H9 (cell line): ENCODE measurements around the gene TBC1D3I. TPM values are rescaled to one million over a fixed set of nuclear protein-coding genes. Genes with fewer than 3 reads are reported as not detected.

Source experiments
- DNase-seq: peaks from one replicate; pipeline ENCODE4 v3.0.0-alpha.2; 2017
- H2AFZ ChIP-seq: one replicate; pipeline ENCODE4 v1.6.1; 2013; ENCODE audit warnings: mild to moderate bottlenecking, low read length, control low read depth, moderate library complexity
- H2AK5ac ChIP-seq: 2 replicates; pipeline ENCODE4 v1.6.1; 2013; ENCODE audit warnings: low read length, control low read depth, mixed read lengths; ENCODE audit not compliant: insufficient read length
- H2BK120ac ChIP-seq: one replicate; pipeline ENCODE4 v1.6.1; 2013; ENCODE audit warnings: low read depth, mild to moderate bottlenecking, low read length, control low read depth, inconsistent platforms; ENCODE audit not compliant: poor library complexity, severe bottlenecking
- H2BK12ac ChIP-seq: 2 replicates; pipeline ENCODE4 v1.6.1; 2013; ENCODE audit warnings: low read length, control low read depth, mixed read lengths, low read depth; ENCODE audit not compliant: insufficient read length
- H2BK15ac ChIP-seq: 2 replicates; pipeline ENCODE4 v1.6.1; 2013; ENCODE audit warnings: low read depth, low read length, control low read depth
- H2BK20ac ChIP-seq: one replicate; pipeline ENCODE4 v1.6.1; 2013; ENCODE audit warnings: low read depth, mild to moderate bottlenecking, low read length, control low read depth, inconsistent platforms; ENCODE audit not compliant: poor library complexity, severe bottlenecking
- H2BK5ac ChIP-seq: 2 replicates; pipeline ENCODE4 v1.6.1; 2013; ENCODE audit warnings: low read length, control low read depth, mixed read lengths; ENCODE audit not compliant: insufficient read length
- H3K14ac ChIP-seq: 2 replicates; pipeline ENCODE4 v1.6.1; 2013; ENCODE audit warnings: low read length, control low read depth; ENCODE audit not compliant: insufficient read depth
- H3K18ac ChIP-seq: 2 replicates; pipeline ENCODE4 v1.6.1; 2013; ENCODE audit warnings: low read depth, mild to moderate bottlenecking, mixed read lengths, low read length, control low read depth; ENCODE audit not compliant: insufficient read length
- H3K23ac ChIP-seq: 2 replicates; pipeline ENCODE4 v1.6.1; 2013; ENCODE audit warnings: low read length, control low read depth, mixed read lengths, low read depth; ENCODE audit not compliant: insufficient read length
- H3K23me2 ChIP-seq: 2 replicates; pipeline ENCODE4 v1.6.1; 2013; ENCODE audit warnings: low read depth, mild to moderate bottlenecking, mixed read lengths, low read length, control low read depth; ENCODE audit not compliant: insufficient read length, poor library complexity, severe bottlenecking
- H3K27ac ChIP-seq: 2 replicates; pipeline ENCODE4 v1.5.1; 2013; ENCODE audit warnings: low read length, control low read depth, mixed read lengths, low read depth; ENCODE audit not compliant: insufficient read length
- H3K27me3 ChIP-seq: 2 replicates; pipeline ENCODE4 v1.6.1; 2013; ENCODE audit warnings: low read length, control low read depth, inconsistent platforms; ENCODE audit not compliant: insufficient read depth
- H3K4ac ChIP-seq: 2 replicates; pipeline ENCODE4 v1.6.1; 2013; ENCODE audit warnings: low read depth, mild to moderate bottlenecking, control low read depth, inconsistent platforms, low read length, moderate library complexity
- H3K4me1 ChIP-seq: 2 replicates; pipeline ENCODE4 v1.6.1; 2013; ENCODE audit warnings: low read length, control low read depth, inconsistent platforms; ENCODE audit not compliant: insufficient read depth
- H3K4me2 ChIP-seq: 2 replicates; pipeline ENCODE4 v1.6.1; 2013; ENCODE audit warnings: low read length, control low read depth, mixed read lengths; ENCODE audit not compliant: insufficient read length, insufficient read depth
- H3K56ac ChIP-seq: 2 replicates; pipeline ENCODE4 v1.6.1; 2013; ENCODE audit warnings: low read depth, mild to moderate bottlenecking, mixed read lengths, low read length, control low read depth; ENCODE audit not compliant: insufficient read length
- H3K79me1 ChIP-seq: 2 replicates; pipeline ENCODE4 v1.6.1; 2013; ENCODE audit warnings: low read depth, mild to moderate bottlenecking, moderate library complexity, low read length, control low read depth, inconsistent platforms; ENCODE audit not compliant: insufficient read depth, poor library complexity, severe bottlenecking
- H3K79me2 ChIP-seq: 2 replicates; pipeline ENCODE4 v1.6.1; 2013; ENCODE audit warnings: low read length, control low read depth, inconsistent platforms; ENCODE audit not compliant: insufficient read depth
- H3K9ac ChIP-seq: 2 replicates; pipeline ENCODE4 v1.6.1; 2013; ENCODE audit warnings: low read length, control low read depth, mixed read lengths; ENCODE audit not compliant: insufficient read length; ENCODE audit errors: extremely low read depth
- H3K9me3 ChIP-seq: one replicate; pipeline ENCODE4 v1.6.1; 2013; ENCODE audit warnings: low read depth, low read length, inconsistent platforms; ENCODE audit not compliant: control insufficient read depth
- H3T11ph ChIP-seq: one replicate; pipeline ENCODE4 v1.6.1; 2013; ENCODE audit warnings: mild to moderate bottlenecking, low read length, control low read depth, inconsistent platforms
- H4K20me1 ChIP-seq: one replicate; pipeline ENCODE4 v1.6.1; 2013; ENCODE audit not compliant: control insufficient read depth, insufficient read length, insufficient read depth
- H4K5ac ChIP-seq: 2 replicates; pipeline ENCODE4 v1.6.1; 2013; ENCODE audit warnings: low read depth, mild to moderate bottlenecking, mixed read lengths, low read length, control low read depth; ENCODE audit not compliant: insufficient read length
- H4K8ac ChIP-seq: replicated peaks from 2 replicates; pipeline ENCODE4 v1.6.1; 2013; ENCODE audit warnings: low read length, control low read depth, mixed read lengths, low read depth; ENCODE audit not compliant: insufficient read length
- H4K91ac ChIP-seq: 2 replicates; pipeline ENCODE4 v1.6.1; 2013; ENCODE audit warnings: low read depth, mild to moderate bottlenecking, moderate library complexity, mixed read lengths, low read length, control low read depth; ENCODE audit not compliant: insufficient read length
- H3K27ac Mint-ChIP-seq, 3 experiments: 2 replicates in 2 of 3; 3 replicates in 1 of 3; pipeline ENCODE4 v1.8.0; 2020 to 2021; ENCODE audit warnings: mixed read lengths in 3 of 3, mild to moderate bottlenecking in 1 of 3, moderate library complexity in 1 of 3
- H3K27me3 Mint-ChIP-seq: 2 replicates; pipeline ENCODE4 v1.8.0; 2021; ENCODE audit warnings: low read depth, mild to moderate bottlenecking, moderate library complexity, mixed read lengths
- H3K36me3 Mint-ChIP-seq, 3 experiments: 2 replicates in 2 of 3; 3 replicates in 1 of 3; pipeline ENCODE4 v1.8.0; 2020 to 2021; ENCODE audit warnings: low read depth in 3 of 3, mixed read lengths in 3 of 3; ENCODE audit not compliant: insufficient read depth in 1 of 3
- H3K4me1 Mint-ChIP-seq, 2 experiments: 2 replicates each; pipeline ENCODE4 v1.8.0; 2020; ENCODE audit warnings: mixed read lengths in 2 of 2
- H3K4me3 Mint-ChIP-seq, 2 experiments: 2 replicates in 1 of 2; 3 replicates in 1 of 2; pipeline ENCODE4 v1.8.0; 2020 to 2021; ENCODE audit warnings: mild to moderate bottlenecking in 2 of 2, mixed read lengths in 2 of 2, moderate library complexity in 1 of 2
- H3K9me3 Mint-ChIP-seq, 2 experiments: 2 replicates in 1 of 2; 3 replicates in 1 of 2; pipeline ENCODE4 v1.8.0; 2020; ENCODE audit warnings: mild to moderate bottlenecking in 2 of 2, mixed read lengths in 2 of 2, moderate library complexity in 1 of 2
- WGBS: extraction: QIAGEN DNeasy Blood & Tissue Kit; methylation state at CpG from one replicate; pipeline ENCODE4 v1.1.7; 2013; ENCODE audit warnings: missing lambda C conversion rate, low lambda C conversion rate, mixed read lengths; ENCODE audit not compliant: insufficient read length; ENCODE audit errors: extremely low coverage; 5-methylcytosine and 5-hydroxymethylcytosine counted together
- total RNA-seq: library from RNA; stranded (reverse); gene quantifications from 2 replicates; pipeline ENCODE4 v1.2.1, GENCODE V29; 2021
- TF ChIP-seq, protein P1 (sequence below): fragments of 200-600 bp; sonication (generic); conservative IDR thresholded peaks from 3 replicates; pipeline ENCODE4 v1.8.0; 2021; ENCODE audit warnings: antibody characterized with exemption, mild to moderate bottlenecking

Gene TBC1D3I
- total RNA-seq, 1 experiment from 2014 or later = 0.35 TPM

DNA sequence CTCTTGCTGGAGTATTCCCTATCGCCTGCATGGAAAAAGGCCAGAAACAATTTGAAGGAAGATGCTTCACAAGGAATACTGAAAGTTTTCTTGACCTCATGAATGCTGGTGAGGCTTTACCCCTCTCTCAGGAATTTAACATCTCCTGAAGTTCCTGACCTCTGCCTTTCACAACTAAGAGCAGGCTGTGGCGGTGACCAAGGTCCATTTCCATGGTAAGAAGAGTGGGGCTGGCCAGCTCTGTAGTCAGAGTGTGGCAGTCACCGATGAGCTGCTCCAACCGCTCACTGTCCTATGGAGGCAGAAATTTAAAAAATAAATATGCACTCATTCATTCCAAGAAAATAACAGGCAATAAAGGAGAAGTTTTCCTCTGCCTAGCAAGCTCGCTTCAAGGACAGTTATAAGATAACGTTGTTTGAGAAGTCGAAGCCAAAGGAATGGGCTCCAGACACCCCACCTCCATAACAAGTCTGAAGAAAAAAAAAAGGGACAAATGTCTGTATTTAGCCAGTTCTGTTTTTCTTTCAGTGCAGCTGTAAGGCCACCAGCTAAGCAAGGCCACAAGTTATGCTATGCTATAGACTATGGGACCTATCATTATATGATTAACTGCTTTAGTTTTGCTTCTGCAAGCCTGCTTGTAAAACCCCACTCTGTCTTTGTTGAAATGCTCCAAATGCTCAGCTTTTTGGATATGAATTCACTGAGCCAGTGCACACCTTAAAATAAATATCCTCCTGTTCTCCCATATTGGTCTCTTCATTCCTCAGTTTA, 59.5 kb downstream of the TBC1D3I start:
- H3K27me3 Mint-ChIP-seq = peaks cover 14% of the 10 kb centered on the region; the same call in 1 of the 2 replicates
- no peak overlapping the region for H3K14ac ChIP-seq
- TF ChIP-seq, protein P1, sequence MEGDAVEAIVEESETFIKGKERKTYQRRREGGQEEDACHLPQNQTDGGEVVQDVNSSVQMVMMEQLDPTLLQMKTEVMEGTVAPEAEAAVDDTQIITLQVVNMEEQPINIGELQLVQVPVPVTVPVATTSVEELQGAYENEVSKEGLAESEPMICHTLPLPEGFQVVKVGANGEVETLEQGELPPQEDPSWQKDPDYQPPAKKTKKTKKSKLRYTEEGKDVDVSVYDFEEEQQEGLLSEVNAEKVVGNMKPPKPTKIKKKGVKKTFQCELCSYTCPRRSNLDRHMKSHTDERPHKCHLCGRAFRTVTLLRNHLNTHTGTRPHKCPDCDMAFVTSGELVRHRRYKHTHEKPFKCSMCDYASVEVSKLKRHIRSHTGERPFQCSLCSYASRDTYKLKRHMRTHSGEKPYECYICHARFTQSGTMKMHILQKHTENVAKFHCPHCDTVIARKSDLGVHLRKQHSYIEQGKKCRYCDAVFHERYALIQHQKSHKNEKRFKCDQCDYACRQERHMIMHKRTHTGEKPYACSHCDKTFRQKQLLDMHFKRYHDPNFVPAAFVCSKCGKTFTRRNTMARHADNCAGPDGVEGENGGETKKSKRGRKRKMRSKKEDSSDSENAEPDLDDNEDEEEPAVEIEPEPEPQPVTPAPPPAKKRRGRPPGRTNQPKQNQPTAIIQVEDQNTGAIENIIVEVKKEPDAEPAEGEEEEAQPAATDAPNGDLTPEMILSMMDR = no peak
- no peak overlapping the region for H2BK5ac ChIP-seq
- H3K56ac ChIP-seq = no peak overlapping the region
- H3K18ac ChIP-seq = no peak overlapping the region
- peaks cover 6 to 8% of the 10 kb centered on the region in 2 experiments for H3K4me1 Mint-ChIP-seq
- no peak overlapping the region for H3K4me2 ChIP-seq
- H4K91ac ChIP-seq = no peak overlapping the region
- H3K27ac ChIP-seq = no peak overlapping the region
- H4K8ac ChIP-seq = no peak overlapping the region
- H2BK20ac ChIP-seq = no peak overlapping the region
- H3K79me2 ChIP-seq = no peaks in the 10 kb centered on the region
- H3K27ac Mint-ChIP-seq = no peak overlapping the region
- H3K4ac ChIP-seq = no peak overlapping the region
- no peaks in the 10 kb centered on the region for H4K20me1 ChIP-seq
- no peaks in the 10 kb centered on the region for H3K79me1 ChIP-seq
- H3K36me3 Mint-ChIP-seq = no peaks in the 10 kb centered on the region
- no peaks in the 10 kb centered on the region; a peak in 1 of 5 replicates for H3K9me3 Mint-ChIP-seq
- no peak overlapping the region for H2BK120ac ChIP-seq
- no peak overlapping the region for H2BK12ac ChIP-seq
- no CpG with 5 or more reads among the region's 7 CpGs for WGBS
- no peaks in the 10 kb centered on the region for H3K9me3 ChIP-seq
- no peak overlapping the region for H3K23ac ChIP-seq
- H2AFZ ChIP-seq = no peak overlapping the region
- H3K4me1 ChIP-seq = no peaks in the 10 kb centered on the region; the same call in 1 of the 2 replicates
- H4K5ac ChIP-seq = no peak overlapping the region
- no peaks in the 10 kb centered on the region for H3K27me3 ChIP-seq
- H3K23me2 ChIP-seq = no peaks in the 10 kb centered on the region
- no peak overlapping the region for H3K4me3 Mint-ChIP-seq
- peak overlapping the region; percentile 91; the same call in 1 of the 2 replicates for H2BK15ac ChIP-seq
- no peak for DNase-seq
- no peak overlapping the region for H2AK5ac ChIP-seq
- no peak overlapping the region for H3K9ac ChIP-seq
- H3T11ph ChIP-seq = no peak overlapping the region

Other genes with a start within 250 kb of the TBC1D3I start
- not detected in 2 replicates for gene CCL23, start 246.6 kb downstream of the TBC1D3I start, total RNA-seq
- not detected in 2 replicates for gene CCL18, start 200.3 kb downstream of the TBC1D3I start, total RNA-seq
- gene CCL3, start 174.4 kb downstream of the TBC1D3I start, total RNA-seq = not detected in 2 replicates
- gene CCL4, start 160.7 kb downstream of the TBC1D3I start, total RNA-seq = not detected in 2 replicates
- gene TBC1D3B, start 87.9 kb downstream of the TBC1D3I start, total RNA-seq = 5.5 and 8.8 TPM in 2 replicates
- gene CCL3L1, start 67.8 kb downstream of the TBC1D3I start, total RNA-seq = 0.29 TPM in 1 of 2 replicates, not detected in the other
- not detected in 2 replicates for gene CCL4L2, start 53.5 kb downstream of the TBC1D3I start, total RNA-seq
- gene TBC1D3G, start 59.3 kb upstream of the TBC1D3I start, total RNA-seq = not detected in 2 replicates
- not detected in 2 replicates for gene TBC1D3H, start 123.9 kb upstream of the TBC1D3I start, total RNA-seq
- 58.7 and 64.7 TPM in 2 replicates for gene ZNHIT3, start 222.1 kb upstream of the TBC1D3I start, total RNA-seq